Measurements from ENCODE around the gene OTC. TPM values are rescaled to one million over a fixed set of nuclear protein-coding genes. Genes with fewer than 3 reads are reported as not detected.
A peak's percentile ranks its signal among the peaks of the same experiment; 100 is the strongest.

The OTC gene
- total RNA-seq, 1 donor from 2014 or later: not detected

DNA sequence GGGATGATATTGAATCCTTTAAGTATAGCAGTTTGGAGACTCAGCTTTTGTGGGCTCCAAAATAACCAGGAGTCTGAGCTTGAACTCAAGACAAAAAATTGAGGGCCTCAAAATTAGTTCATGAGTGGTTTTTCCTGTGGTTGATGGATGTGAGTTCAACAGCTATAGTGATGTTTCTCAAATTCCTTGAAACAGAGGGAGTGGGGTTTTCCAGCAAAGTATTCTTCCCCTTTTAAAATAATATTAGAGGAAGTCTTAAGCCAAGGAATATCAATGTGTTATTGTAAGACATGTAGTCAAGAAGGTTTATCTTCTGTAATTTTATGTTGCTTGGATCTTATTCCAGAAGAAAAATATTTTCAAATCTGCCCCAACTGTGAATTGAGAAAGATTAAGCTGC, 10.6 kb downstream of the OTC start:
- no peak for DNase-seq (ENCODE audit: low read depth)
- Histone ChIP-seq H3K4me1 (ENCODE audit: insufficient read depth, low read length) (no peaks in the 10 kb centered on the region), H3K9ac (ENCODE audit: low read length) (no peak overlapping the region), H3K9me3 (ENCODE audit: insufficient read depth, low read depth, low read length) (no peaks in the 10 kb centered on the region), H3K4me2 (ENCODE audit: low read length) (no peak overlapping the region), H3K27ac (ENCODE audit: low read depth, low read length) (no peak overlapping the region), H3K27me3 (ENCODE audit: insufficient read depth, low read length) (no peaks in the 10 kb centered on the region), H3K4me3 (ENCODE audit: insufficient read depth, low read depth, low read length) (no peak overlapping the region), H4K20me1 (ENCODE audit: insufficient read depth, low read length) (no peaks in the 10 kb centered on the region), H3K36me3 (ENCODE audit: insufficient read depth, low read length) (no peaks in the 10 kb centered on the region), H3K79me2 (ENCODE audit: insufficient read depth, low read length) (no peaks in the 10 kb centered on the region), H2AFZ (ENCODE audit: low read depth, low read length) (no peak overlapping the region)
- Mint-ChIP-seq H3K9me3 (ENCODE audit: unreplicated experiment) (no peaks in the 10 kb centered on the region), H3K4me3 (ENCODE audit: unreplicated experiment) (no peak overlapping the region), H3K36me3 (ENCODE audit: low read depth, unreplicated experiment) (no peaks in the 10 kb centered on the region), H3K4me1 (ENCODE audit: low read depth, unreplicated experiment) (no peaks in the 10 kb centered on the region), H3K27ac (ENCODE audit: unreplicated experiment) (no peak overlapping the region), H3K27me3 (ENCODE audit: low read depth, unreplicated experiment) (no peaks in the 10 kb centered on the region)
- no peak for TF ChIP-seq EZH2 (IDR thresholded peaks at IDR 0.05; ENCODE audit: insufficient read depth, low read length)
- TF ChIP-seq, protein P1, sequence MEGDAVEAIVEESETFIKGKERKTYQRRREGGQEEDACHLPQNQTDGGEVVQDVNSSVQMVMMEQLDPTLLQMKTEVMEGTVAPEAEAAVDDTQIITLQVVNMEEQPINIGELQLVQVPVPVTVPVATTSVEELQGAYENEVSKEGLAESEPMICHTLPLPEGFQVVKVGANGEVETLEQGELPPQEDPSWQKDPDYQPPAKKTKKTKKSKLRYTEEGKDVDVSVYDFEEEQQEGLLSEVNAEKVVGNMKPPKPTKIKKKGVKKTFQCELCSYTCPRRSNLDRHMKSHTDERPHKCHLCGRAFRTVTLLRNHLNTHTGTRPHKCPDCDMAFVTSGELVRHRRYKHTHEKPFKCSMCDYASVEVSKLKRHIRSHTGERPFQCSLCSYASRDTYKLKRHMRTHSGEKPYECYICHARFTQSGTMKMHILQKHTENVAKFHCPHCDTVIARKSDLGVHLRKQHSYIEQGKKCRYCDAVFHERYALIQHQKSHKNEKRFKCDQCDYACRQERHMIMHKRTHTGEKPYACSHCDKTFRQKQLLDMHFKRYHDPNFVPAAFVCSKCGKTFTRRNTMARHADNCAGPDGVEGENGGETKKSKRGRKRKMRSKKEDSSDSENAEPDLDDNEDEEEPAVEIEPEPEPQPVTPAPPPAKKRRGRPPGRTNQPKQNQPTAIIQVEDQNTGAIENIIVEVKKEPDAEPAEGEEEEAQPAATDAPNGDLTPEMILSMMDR (IDR thresholded peaks at IDR 0.05; ENCODE audit: insufficient read depth, low read depth, low read length): no peak
- peak; percentile 54 for FAIRE-seq

DNA sequence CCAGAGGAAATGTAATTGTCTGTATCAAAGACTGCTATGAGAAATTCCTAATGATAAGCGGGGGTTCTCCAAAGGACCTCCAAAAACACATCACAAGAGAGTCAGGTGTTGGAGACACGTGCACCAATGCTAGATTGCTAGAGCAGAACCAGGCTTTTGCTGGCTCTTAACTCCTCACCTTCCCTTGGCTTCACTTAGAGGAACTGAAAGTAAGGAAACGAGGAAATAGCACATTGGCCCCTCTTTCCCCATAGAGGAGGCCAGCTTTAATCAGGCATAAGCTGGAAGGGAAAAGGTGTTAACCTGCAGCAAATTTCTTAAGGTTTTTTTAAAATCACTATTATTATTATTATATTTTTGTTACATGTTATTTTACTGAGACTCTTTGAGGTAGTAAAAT, 13.6 kb downstream of the OTC start:
- Histone ChIP-seq H3K9ac (ENCODE audit: low read length) (no peak overlapping the region), H3K4me2 (ENCODE audit: low read length) (no peak overlapping the region), H3K27ac (ENCODE audit: low read depth, low read length) (no peak overlapping the region), H3K36me3 (ENCODE audit: insufficient read depth, low read length) (no peaks in the 10 kb centered on the region), H3K9me3 (ENCODE audit: insufficient read depth, low read depth, low read length) (no peaks in the 10 kb centered on the region), H2AFZ (ENCODE audit: low read depth, low read length) (no peak overlapping the region), H3K4me3 (ENCODE audit: insufficient read depth, low read depth, low read length) (no peak overlapping the region), H4K20me1 (ENCODE audit: insufficient read depth, low read length) (no peaks in the 10 kb centered on the region), H3K79me2 (ENCODE audit: insufficient read depth, low read length) (no peaks in the 10 kb centered on the region), H3K27me3 (ENCODE audit: insufficient read depth, low read length) (no peaks in the 10 kb centered on the region), H3K4me1 (ENCODE audit: insufficient read depth, low read length) (no peaks in the 10 kb centered on the region)
- TF ChIP-seq, protein P1 (IDR thresholded peaks at IDR 0.05; ENCODE audit: insufficient read depth, low read depth, low read length): no peak
- no peak for TF ChIP-seq EZH2 (IDR thresholded peaks at IDR 0.05; ENCODE audit: insufficient read depth, low read length)
- no peak for DNase-seq (ENCODE audit: low read depth)
- Mint-ChIP-seq H3K36me3 (ENCODE audit: low read depth, unreplicated experiment) (no peaks in the 10 kb centered on the region), H3K4me3 (ENCODE audit: unreplicated experiment) (no peak overlapping the region), H3K27ac (ENCODE audit: unreplicated experiment) (no peak overlapping the region), H3K9me3 (ENCODE audit: unreplicated experiment) (no peaks in the 10 kb centered on the region), H3K4me1 (ENCODE audit: low read depth, unreplicated experiment) (no peaks in the 10 kb centered on the region), H3K27me3 (ENCODE audit: low read depth, unreplicated experiment) (no peaks in the 10 kb centered on the region)
- FAIRE-seq: peak; percentile 76

DNA sequence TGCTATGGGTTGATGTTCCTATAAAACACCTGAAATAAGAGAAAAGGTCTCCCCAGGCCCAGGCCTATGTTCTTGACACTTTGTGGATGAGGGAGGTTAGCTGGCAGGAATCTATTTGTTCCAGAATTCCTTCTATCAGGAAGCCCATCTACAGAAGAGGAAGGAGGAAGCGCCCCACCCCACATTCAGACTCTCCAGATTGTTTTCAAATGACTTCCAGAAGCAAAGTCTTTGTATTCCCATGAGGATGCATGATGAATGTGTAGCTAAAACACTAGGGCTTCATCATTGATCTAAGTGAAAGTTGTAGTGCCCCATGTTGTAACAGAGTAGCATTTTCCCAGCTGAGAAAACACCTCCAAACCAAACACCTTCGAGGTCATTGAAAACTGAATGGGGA, 16.4 kb downstream of the OTC start:
- no peak for TF ChIP-seq EZH2 (IDR thresholded peaks at IDR 0.05; ENCODE audit: insufficient read depth, low read length)
- TF ChIP-seq, protein P1 (IDR thresholded peaks at IDR 0.05; ENCODE audit: insufficient read depth, low read depth, low read length): no peak
- H3K4me1 Mint-ChIP-seq (ENCODE audit: low read depth, unreplicated experiment): no peaks in the 10 kb centered on the region
- no peaks in the 10 kb centered on the region for H3K79me2 ChIP-seq (ENCODE audit: insufficient read depth, low read length)
- no peaks in the 10 kb centered on the region for H3K36me3 Mint-ChIP-seq (ENCODE audit: low read depth, unreplicated experiment)
- FAIRE-seq (no peak), DNase-seq (ENCODE audit: low read depth) (no peak)
- no peaks in the 10 kb centered on the region for H3K9me3 ChIP-seq (ENCODE audit: insufficient read depth, low read depth, low read length)
- H2AFZ ChIP-seq (ENCODE audit: low read depth, low read length): no peak overlapping the region
- no peak overlapping the region for H3K9ac ChIP-seq (ENCODE audit: low read length)
- no peaks in the 10 kb centered on the region for H3K27me3 Mint-ChIP-seq (ENCODE audit: low read depth, unreplicated experiment)
- H3K4me3 Mint-ChIP-seq (ENCODE audit: unreplicated experiment): no peak overlapping the region
- no peaks in the 10 kb centered on the region for H3K36me3 ChIP-seq (ENCODE audit: insufficient read depth, low read length)
- no peaks in the 10 kb centered on the region for H3K27me3 ChIP-seq (ENCODE audit: insufficient read depth, low read length)
- H3K27ac ChIP-seq (ENCODE audit: low read depth, low read length): no peak overlapping the region
- H3K4me2 ChIP-seq (ENCODE audit: low read length): no peak overlapping the region
- no peak overlapping the region for H3K4me3 ChIP-seq (ENCODE audit: insufficient read depth, low read depth, low read length)
- H4K20me1 ChIP-seq (ENCODE audit: insufficient read depth, low read length): no peaks in the 10 kb centered on the region
- no peaks in the 10 kb centered on the region for H3K4me1 ChIP-seq (ENCODE audit: insufficient read depth, low read length)
- H3K9me3 Mint-ChIP-seq (ENCODE audit: unreplicated experiment): no peaks in the 10 kb centered on the region
- H3K27ac Mint-ChIP-seq (ENCODE audit: unreplicated experiment): no peak overlapping the region
